DMS53 treated with DMSO at 0.1 percent for 48 hours (cell line): Measurements from ENCODE around the gene LCN2.

Experiments
- DNase-seq: peaks from one replicate; lab custom pipeline; 2025; ENCODE audit not compliant: unreplicated experiment; lab: John Stamatoyannopoulos, UW

Gene LCN2

DNA sequence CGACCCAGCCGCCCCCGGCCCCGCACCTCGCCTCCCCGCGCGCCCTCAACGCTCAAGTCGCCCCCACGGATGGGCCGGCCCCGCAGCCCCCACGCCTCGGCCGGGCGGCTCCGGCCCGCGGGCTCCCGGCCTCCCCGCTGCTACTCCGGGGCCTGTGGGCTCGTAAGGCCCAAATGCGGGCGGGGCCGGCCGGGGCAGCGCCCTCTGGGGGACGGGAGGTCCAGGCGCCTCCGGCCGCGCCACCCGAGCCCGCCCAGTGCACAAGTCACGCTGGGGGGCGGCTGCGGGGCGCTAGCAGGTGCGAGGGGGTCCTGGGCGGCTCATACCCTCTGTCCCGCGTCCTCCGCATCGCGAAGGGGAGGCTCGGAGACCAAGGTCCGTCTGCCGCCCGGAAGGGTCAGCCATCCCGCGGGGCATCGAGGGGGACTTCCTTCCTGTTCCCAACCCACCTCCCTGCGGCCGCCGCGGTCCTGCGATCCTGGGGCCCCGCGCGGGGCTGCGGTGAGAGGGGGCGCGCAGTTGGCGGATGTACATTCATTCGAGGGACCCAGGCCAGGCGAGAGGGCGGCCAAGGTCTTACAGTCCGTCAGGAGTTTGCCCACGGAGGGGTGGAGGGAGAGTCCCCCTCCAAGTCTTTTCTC lies 42.3 kb downstream of the LCN2 start, which contains the start of gene CIZ1:
TSS of gene CIZ1 (minus strand) at position 167 of the 641 bp plus-strand sequence. CDS start 715 bp downstream, outside the sequence.
- peak; percentile 14 for DNase-seq

DNA sequence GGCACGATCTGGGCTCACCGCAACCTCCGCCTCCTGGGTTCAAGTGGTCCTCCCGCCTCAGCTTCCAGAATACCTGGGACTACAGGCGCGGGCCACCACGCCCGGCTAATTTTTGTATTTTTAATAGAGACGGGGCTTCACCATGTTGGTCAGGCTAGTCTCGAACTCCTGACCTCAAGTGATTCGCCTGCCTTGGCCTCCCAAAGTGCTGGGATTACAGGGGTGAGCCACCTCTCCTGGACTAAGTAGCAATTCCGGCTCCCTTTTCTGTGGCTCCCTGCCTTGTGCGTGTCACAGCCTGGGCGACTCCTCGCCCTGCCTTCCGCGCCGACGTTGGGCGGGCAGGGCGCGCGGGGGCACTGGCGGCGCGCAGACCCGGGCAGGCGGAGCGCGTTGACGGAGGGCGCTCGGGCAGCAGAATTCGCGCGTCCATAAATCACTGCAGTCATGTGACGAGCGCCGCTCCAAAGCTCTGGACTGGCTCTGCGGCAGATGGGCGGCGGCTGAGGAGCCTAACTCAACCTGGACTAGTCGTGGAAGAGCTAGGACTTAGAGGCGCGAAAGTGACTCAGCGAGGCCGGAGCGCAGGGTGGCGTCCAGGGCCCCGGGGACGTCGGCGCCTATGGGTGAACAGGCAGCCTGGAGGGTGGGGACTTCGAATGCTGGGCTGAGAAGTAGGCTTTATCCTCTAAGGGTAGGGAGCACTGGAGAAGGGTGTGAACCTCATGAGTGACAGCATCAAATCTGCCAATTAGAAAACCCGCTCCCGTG lies 43.5 kb downstream of the LCN2 start:
- no peak for DNase-seq

GRCh38 chr9:128193469-128194096 lies 44.3 kb downstream of the LCN2 start:
- DNase-seq = no peak

DNA sequence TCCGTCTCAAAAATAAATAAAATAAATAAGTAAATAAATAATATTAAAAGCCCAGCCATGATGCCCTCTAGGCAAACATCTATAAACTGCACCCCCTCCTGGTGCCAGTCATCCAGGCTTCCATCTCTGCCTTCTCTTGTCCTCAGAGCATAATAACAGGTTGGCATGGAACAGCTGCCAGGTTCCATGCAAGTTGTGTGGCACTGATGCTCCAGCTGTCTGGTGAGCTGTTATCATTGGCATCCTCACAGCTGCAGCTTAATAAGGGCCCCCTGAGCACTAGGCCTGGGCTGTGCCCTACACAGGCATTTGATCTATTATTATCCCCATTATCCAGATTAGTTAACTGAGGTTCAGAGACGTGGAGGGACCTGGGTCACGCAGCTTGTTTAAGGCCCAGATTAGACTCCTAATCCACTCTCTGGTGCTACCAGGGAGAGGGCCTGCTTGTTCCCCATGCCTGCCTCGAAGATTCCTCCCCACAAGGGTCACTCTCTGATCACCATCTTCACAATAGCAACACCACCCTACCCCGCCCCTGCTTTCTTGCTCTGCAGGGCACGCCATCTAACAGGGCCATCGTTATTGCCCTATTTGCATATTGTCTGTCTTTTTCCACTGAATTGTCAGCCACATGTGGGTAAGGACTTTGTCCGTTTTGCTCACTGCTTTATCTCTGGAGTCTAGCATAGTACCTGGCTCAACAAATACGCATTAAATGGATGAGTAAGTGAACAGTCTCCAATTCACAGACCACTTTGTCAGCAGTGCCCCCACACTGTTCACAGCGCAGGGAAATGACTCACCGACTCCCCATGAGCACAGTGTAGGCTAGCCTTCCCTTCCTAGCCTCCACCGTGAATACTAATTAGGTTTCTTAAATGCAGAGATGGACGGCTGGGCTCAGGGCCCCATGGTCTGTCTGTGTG lies 52.5 kb downstream of the LCN2 start:
- no peak for DNase-seq

DNA sequence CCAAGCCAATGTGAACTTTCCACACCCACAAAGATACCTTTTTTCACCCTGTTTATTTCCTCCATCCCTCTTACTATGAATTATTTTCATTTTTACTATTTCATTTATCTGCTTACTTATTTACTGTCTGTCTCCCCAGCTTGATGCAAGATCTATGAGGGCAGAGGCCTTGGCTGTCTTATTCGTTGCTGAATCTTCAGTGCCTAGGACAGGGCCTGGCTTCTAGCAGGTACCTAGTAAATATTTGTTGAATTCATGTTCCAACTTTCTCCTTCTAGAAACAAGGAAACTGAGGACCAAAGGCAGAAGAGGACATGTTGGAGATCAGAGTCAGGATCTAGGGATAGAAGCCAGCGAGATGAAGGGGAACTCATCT lies 53.4 kb downstream of the LCN2 start:
- no peak for DNase-seq
